ENCODE data around the gene SCNM1.
"Not testable (repeated sequence)": the region's sequence is repeated elsewhere in the genome, so short reads cannot be mapped to it uniquely, and the experiment has no call there.

SCNM1 gene

GRCh38 chr1:151147132-151147503 lies 18.8 kb upstream of the SCNM1 start:
- DNase-seq, result no peak

GRCh38 chr1:151147665-151148064 lies 18.3 kb upstream of the SCNM1 start:
- no peak for DNase-seq

GRCh38 chr1:151156515-151156819 lies 9.5 kb upstream of the SCNM1 start, which contains the start of gene TNFAIP8L2:
TSS of gene TNFAIP8L2 (plus strand) at chr1:151156649. CDS start at chr1:151158698, 2,049 bp downstream.
- peak; percentile 68 to 69 for DNase-seq

GRCh38 chr1:151157067-151157531 lies 8.8 kb upstream of the SCNM1 start:
- peak in 1 of 2 experiments; percentile 54 for DNase-seq

- DNase-seq, result peak; percentile 50 to 54
These were observed 7.6 kb upstream of the SCNM1 start for GRCh38 chr1:151158326-151158725.

GRCh38 chr1:151158751-151159251 lies 7.1 kb upstream of the SCNM1 start:
- no peak for DNase-seq

- DNase-seq, result no peak
These were observed 6.6 kb upstream of the SCNM1 start for GRCh38 chr1:151159373-151159772.

GRCh38 chr1:151164732-151165280 lies 1.1 kb upstream of the SCNM1 start:
- DNase-seq, result no peak

- DNase-seq, result no peak
These were observed 635 bp upstream of the SCNM1 start for GRCh38 chr1:151165281-151165737.

- DNase-seq, result no peak
These were observed 587 bp downstream of the SCNM1 start for GRCh38 chr1:151166505-151166956.

GRCh38 chr1:151167116-151167515 lies 1.2 kb downstream of the SCNM1 start:
- DNase-seq, result no peak

GRCh38 chr1:151171190-151171589 lies 5.2 kb downstream of the SCNM1 start:
- DNase-seq, result no peak

GRCh38 chr1:151175041-151175741 lies 9.2 kb downstream of the SCNM1 start:
- no peak for DNase-seq

GRCh38 chr1:151175863-151176262 lies 9.9 kb downstream of the SCNM1 start, which contains the start of gene TMOD4:
TSS of gene TMOD4 (minus strand) at chr1:151175981. CDS start at chr1:151174875, 1,106 bp downstream.
- no peak for DNase-seq

GRCh38 chr1:151176514-151177045 lies 10.6 kb downstream of the SCNM1 start:
- no peak for DNase-seq

GRCh38 chr1:151184211-151184610 lies 18.3 kb downstream of the SCNM1 start:
- DNase-seq, result no peak

- no peak for DNase-seq
These were observed 21.3 kb downstream of the SCNM1 start for GRCh38 chr1:151187205-151187604.

GRCh38 chr1:151188667-151189066 lies 22.7 kb downstream of the SCNM1 start:
- DNase-seq, result not testable (repeated sequence)

GRCh38 chr1:151189637-151190445 lies 23.9 kb downstream of the SCNM1 start, which contains the start of gene VPS72:
TSS of gene VPS72 (minus strand) at chr1:151190197. CDS start at chr1:151190121, 76 bp downstream.
- peak; percentile 77 to 84 for DNase-seq

GRCh38 chr1:151192047-151192446 lies 26.1 kb downstream of the SCNM1 start:
- DNase-seq, result no peak

- DNase-seq, result no peak
These were observed 27.4 kb downstream of the SCNM1 start for GRCh38 chr1:151193304-151193703.

GRCh38 chr1:151193856-151194255 lies 27.9 kb downstream of the SCNM1 start:
- no peak for DNase-seq

Data from stimulated activated CD4-positive, alpha-beta T cell treated with anti-CD3 and anti-CD28 coated beads, Interleukin-4, amount 100 ng/mL, for 4 hours (primary cell).